CD4-positive, alpha-beta T cell treated with Interleukin-17A for 4 hours (primary cell): ENCODE results near the gene PTK7.

Experiments used
- DNase-seq: peaks from one replicate; pipeline ENCODE4 v3.0.0-alpha.2; 2020; ENCODE audit warnings: mixed read lengths

PTK7 gene

GRCh38 chr6:43181621-43181941 is 105.5 kb downstream of the PTK7 start:
- DNase-seq, result no peak

GRCh38 chr6:43181942-43182860 is 106.1 kb downstream of the PTK7 start, which contains the start of gene CUL9:
CUL9 (plus strand) TSS chr6:43182196; CDS start chr6:43184311, 2,115 bp downstream.
- peak; percentile 88 for DNase-seq

GRCh38 chr6:43183441-43183840 is 107.3 kb downstream of the PTK7 start:
- DNase-seq, result no peak

DNA sequence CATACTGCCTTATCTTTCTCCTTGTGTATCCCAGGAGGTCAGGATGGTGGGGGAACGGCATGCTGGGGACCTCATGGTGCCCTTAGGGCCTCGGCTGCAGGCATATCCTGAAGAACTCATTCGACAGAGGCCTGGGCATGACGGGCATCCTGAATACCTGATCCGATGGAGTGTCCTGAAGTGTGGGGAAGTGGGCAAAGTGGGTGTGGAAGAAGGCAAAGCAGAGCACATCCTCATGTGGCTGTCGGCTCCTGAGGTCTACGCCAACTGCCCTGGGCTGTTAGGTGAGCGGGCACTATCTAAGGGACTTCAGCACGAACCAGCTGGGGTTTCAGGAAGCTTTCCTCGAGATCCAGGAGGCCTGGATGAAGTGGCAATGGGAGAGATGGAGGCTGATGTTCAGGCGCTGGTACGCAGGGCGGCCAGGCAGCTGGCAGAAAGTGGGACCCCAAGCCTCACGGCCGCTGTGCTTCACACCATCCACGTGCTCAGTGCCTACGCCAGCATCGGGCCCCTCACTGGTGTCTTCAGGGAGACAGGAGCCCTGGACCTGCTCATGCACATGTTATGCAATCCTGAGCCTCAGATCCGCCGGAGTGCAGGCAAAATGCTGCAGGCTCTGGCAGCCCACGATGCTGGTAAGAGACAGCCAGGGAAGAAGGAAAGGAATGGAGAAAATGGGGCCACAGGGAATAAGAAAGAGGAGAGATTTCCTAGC is 108.3 kb downstream of the PTK7 start:
- DNase-seq, result no peak

GRCh38 chr6:43185391-43185985 is 109.4 kb downstream of the PTK7 start:
- peak; percentile 48 for DNase-seq

DNA sequence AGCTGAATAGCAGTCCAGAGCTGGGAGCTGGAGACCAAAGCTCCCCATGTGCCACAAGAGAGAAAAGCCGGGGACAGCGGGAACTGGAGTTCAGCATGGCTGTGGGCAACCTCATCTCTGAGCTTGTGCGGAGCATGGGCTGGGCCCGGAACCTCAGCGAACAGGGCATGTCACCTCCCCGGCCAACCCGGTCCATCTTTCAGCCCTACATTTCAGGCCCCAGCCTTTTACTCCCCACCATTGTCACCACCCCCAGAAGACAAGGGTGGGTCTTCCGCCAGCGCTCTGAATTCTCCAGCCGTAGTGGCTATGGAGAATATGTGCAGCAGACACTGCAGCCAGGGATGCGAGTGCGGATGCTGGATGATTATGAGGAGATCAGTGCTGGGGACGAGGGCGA is 109.9 kb downstream of the PTK7 start:
- DNase-seq, result no peak

- no peak for DNase-seq
Measured at GRCh38 chr6:43186706-43187105, 110.6 kb downstream of the PTK7 start.

DNA sequence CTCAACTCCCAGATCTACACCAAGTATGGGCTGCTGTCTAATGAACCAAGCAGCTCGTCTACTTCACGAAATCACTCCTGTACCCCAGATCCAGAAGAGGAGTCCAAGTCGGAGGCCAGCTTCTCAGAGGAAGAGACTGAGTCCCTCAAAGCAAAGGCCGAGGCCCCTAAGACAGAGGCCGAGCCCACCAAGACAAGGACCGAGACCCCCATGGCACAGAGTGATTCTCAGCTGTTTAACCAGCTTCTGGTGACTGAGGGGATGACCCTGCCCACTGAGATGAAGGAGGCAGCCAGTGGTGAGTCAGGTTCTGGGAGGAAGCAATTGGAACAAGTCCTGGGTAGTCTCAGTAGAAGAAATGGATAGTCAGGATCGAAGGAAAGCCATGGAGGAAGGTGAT is 111.7 kb downstream of the PTK7 start:
- no peak for DNase-seq

GRCh38 chr6:43188426-43188825 is 112.3 kb downstream of the PTK7 start:
- no peak for DNase-seq

- no peak for DNase-seq
Measured at GRCh38 chr6:43189776-43190304, 113.7 kb downstream of the PTK7 start.

GRCh38 chr6:43192911-43193310 is 116.8 kb downstream of the PTK7 start:
- DNase-seq, result no peak

DNA sequence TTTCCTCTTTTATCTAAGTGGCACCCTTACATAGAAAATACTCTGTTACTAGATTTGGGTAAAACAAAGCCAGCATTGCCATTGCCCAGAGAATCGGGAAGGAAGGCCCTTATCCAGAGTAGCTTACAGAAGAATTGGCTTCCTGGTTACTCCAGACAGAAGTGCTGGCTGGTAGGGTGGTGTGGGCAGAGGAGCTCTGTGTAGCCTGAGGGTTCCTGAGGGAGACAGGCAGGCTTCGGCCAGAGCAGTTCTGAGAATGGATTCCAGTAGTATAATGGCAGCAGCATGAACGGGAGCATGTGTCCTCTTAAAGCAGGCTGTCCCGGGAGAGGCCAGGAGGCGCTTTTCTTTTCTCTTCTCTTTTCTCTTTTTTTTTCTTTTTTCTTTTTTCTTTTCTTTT is 117.8 kb downstream of the PTK7 start:
- DNase-seq, result no peak

GRCh38 chr6:43196337-43196736 is 120.2 kb downstream of the PTK7 start:
- DNase-seq, result no peak

GRCh38 chr6:43199912-43200311 is 123.8 kb downstream of the PTK7 start:
- DNase-seq, result no peak

- no peak for DNase-seq
Measured at GRCh38 chr6:43200541-43200940, 124.4 kb downstream of the PTK7 start.

DNA sequence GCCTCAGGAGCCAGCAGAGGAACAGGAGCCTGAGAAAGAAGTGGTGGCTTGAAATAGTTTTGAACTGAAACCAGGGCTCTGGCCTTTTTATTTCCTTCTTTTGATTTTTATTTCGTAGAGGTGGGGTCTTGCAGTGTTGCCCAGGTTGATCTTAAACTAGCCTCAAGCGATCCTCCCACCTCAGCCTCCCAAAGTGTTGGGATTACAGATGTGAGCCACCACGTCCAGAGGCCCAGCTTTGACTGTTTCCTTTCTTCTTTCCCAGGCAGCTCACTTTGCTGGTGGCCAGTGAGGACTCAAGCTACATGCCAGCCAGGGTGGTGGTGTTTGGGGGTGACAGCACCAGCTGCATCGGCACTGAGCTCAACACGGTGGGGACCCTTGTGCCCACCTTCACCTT is 126.3 kb downstream of the PTK7 start:
- DNase-seq, result no peak

GRCh38 chr6:43203029-43203717 is 127.1 kb downstream of the PTK7 start:
- no peak for DNase-seq

DNA sequence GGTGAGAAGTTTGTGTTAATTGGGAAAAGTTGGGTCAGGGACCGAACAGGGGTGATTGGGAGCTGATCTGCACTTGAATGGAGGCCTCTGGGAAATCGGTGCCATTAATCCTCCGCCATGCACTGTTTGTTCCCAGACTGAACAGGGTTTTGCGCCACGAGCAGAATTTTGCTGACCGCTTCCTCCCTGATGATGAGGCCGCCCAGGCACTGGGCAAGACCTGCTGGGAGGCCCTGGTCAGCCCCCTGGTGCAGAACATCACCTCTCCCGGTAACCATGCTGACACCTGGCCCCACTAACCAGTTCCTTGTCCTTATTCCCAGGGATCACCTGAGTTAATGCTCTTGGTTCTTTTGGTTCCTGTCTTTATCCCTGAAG is 127.6 kb downstream of the PTK7 start:
- DNase-seq, result no peak

- no peak for DNase-seq
Measured at GRCh38 chr6:43204271-43205105, 128.4 kb downstream of the PTK7 start.

DNA sequence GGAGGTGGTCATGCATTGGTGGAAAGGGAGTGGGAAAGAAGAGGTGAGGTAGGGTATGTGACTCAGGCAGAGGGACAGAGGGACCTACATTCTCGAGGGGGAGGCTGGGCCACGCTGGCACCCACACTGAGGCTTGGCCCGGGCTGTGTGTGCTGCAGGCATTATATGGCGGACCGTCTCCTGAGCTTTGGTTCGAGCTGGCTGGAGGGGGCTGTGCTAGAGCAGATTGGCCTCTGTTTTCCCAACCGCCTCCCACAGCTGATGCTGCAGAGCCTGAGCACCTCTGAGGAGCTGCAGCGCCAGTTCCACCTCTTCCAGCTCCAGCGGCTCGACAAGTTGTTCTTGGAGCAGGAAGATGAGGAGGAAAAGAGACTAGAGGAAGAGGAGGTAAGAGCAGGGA is 129.7 kb downstream of the PTK7 start:
- no peak for DNase-seq

GRCh38 chr6:43207286-43207685 is 131.2 kb downstream of the PTK7 start:
- DNase-seq, result no peak
